Neural cell (in vitro differentiated cells): ENCODE measurements around the gene FAXC.

ENCODE experiments used
- CTCF ChIP-seq: fragments of 450-650 bp; IDR thresholded peaks from 2 replicates; pipeline ENCODE4 v1.5.1; 2014; ENCODE audit warnings: antibody characterized with exemption, mild to moderate bottlenecking, moderate library complexity; ENCODE audit not compliant: poor library complexity, severe bottlenecking
- EZH2 ChIP-seq: fragments of 200-600, 300-800 bp; shearing (Covaris generic), sonication (generic); IDR thresholded peaks from 2 replicates; pipeline ENCODE4 v1.6.1; 2014; ENCODE audit warnings: antibody characterized with exemption, low read length, borderline replicate concordance, mild to moderate bottlenecking; ENCODE audit not compliant: insufficient read depth, poor library complexity, severe bottlenecking
- REST ChIP-seq: IDR thresholded peaks from 2 replicates; pipeline ENCODE4 v1.6.1; 2012; ENCODE audit warnings: borderline replicate concordance

GRCh38 chr6:99310553-99310952 is 38.9 kb downstream of the FAXC start:
- TF ChIP-seq REST: no peak
- TF ChIP-seq CTCF: no peak
- TF ChIP-seq EZH2: no peak
